ENCODE results near the gene RAC3. TPM values are rescaled to one million over a fixed set of nuclear protein-coding genes. Genes with fewer than 3 reads are reported as not detected.

Gene RAC3
- total and polyA plus RNA-seq, 9 of the 15 experiments (the other 6 are each of a cell fraction or from before 2014, with no cell fraction given): 0.23 to 292 (median 118) TPM

- TF ChIP-seq, protein P1, sequence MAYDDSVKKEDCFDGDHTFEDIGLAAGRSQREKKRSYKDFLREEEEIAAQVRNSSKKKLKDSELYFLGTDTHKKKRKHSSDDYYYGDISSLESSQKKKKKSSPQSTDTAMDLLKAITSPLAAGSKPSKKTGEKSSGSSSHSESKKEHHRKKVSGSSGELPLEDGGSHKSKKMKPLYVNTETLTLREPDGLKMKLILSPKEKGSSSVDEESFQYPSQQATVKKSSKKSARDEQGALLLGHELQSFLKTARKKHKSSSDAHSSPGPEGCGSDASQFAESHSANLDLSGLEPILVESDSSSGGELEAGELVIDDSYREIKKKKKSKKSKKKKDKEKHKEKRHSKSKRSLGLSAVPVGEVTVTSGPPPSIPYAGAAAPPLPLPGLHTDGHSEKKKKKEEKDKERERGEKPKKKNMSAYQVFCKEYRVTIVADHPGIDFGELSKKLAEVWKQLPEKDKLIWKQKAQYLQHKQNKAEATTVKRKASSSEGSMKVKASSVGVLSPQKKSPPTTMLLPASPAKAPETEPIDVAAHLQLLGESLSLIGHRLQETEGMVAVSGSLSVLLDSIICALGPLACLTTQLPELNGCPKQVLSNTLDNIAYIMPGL (CRISPR knock-in tag; IDR thresholded peaks at IDR 0.05): 0 out of 2 replicates have a peak, but pooled peaks have one; percentile 63
- TF ChIP-seq ZNF551 (CRISPR knock-in tag; IDR thresholded peaks at IDR 0.05) (no peak), GABPA (tag; conservative IDR thresholded peaks at IDR 0.05; ENCODE audit: low read depth) (peak; percentile 100), KDM2B (CRISPR knock-in tag; IDR thresholded peaks at IDR 0.05) (0 out of 2 replicates have a peak, but pooled peaks have one; percentile 49), USF2 (CRISPR knock-in tag; IDR thresholded peaks at IDR 0.05) (no peak), ZC3H4 (CRISPR knock-in tag; IDR thresholded peaks at IDR 0.05; ENCODE audit: borderline replicate concordance) (no peak), TBP (optimal IDR thresholded peaks at IDR 0.05; ENCODE audit: low read depth, low read length) (peak; percentile 86), CBX1 (IDR thresholded peaks at IDR 0.05; ENCODE audit: low read depth) (peak; percentile 89), CTCF (IDR thresholded peaks at IDR 0.05 in 2 of 3, conservative IDR thresholded peaks at IDR 0.05 in 1 of 3; ENCODE audit: insufficient read depth in 2 of 3, low read depth in 1 of 3, low read length in 3 of 3) (no peak), POLR2B (IDR thresholded peaks at IDR 0.05; ENCODE audit: low read depth, partially characterized antibody) (no peak), ETV6 (IDR thresholded peaks at IDR 0.05; ENCODE audit: borderline replicate concordance in 1 of 2, low read depth in 2 of 2, low read length in 1 of 2) (no peak), ETV6 (CRISPR knock-in tag; IDR thresholded peaks at IDR 0.05; ENCODE audit: borderline replicate concordance) (no peak), ZNF77 (CRISPR knock-in tag; IDR thresholded peaks at IDR 0.05) (no peak), MCM2 (IDR thresholded peaks at IDR 0.05; ENCODE audit: low read depth) (no peak), KDM5B (IDR thresholded peaks at IDR 0.05; ENCODE audit: insufficient replicate concordance, low read depth, low read length) (no peak), PHF21A (IDR thresholded peaks at IDR 0.05; ENCODE audit: borderline replicate concordance, low read depth) (0 out of 2 replicates have a peak, but pooled peaks have one; percentile 47), ZNF277 (CRISPR knock-in tag; IDR thresholded peaks at IDR 0.05; ENCODE audit: borderline replicate concordance) (no peak), JUND (IDR thresholded peaks at IDR 0.05; ENCODE audit: borderline replicate concordance, low read depth, low read length) (peak; percentile 79), JUND (tag; IDR thresholded peaks at IDR 0.05; ENCODE audit: borderline replicate concordance, low read depth, low read length) (no peak; the same call in 2 of the 3 replicates)
- TF ChIP-seq, protein P2, sequence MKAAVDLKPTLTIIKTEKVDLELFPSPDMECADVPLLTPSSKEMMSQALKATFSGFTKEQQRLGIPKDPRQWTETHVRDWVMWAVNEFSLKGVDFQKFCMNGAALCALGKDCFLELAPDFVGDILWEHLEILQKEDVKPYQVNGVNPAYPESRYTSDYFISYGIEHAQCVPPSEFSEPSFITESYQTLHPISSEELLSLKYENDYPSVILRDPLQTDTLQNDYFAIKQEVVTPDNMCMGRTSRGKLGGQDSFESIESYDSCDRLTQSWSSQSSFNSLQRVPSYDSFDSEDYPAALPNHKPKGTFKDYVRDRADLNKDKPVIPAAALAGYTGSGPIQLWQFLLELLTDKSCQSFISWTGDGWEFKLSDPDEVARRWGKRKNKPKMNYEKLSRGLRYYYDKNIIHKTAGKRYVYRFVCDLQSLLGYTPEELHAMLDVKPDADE (conservative IDR thresholded peaks at IDR 0.05; ENCODE audit: control insufficient read depth, low read depth, low read length): peak; percentile 88; the same call in 1 of the 2 replicates
Observed at GRCh38 chr17:82065638-82066303, 34.3 kb downstream of the RAC3 start, which contains the start of gene DUS1L (continued).

Data from K562 (cell line).